Measurements from ENCODE around the gene SYNPO.
A peak's percentile ranks its signal among the peaks of the same experiment; 100 is the strongest.

SYNPO gene

GRCh38 chr5:150690760-150691159, 50.3 kb downstream of the SYNPO start:
- DNase-seq (ENCODE audit: low read depth in 2 of 2) = no peak

GRCh38 chr5:150692276-150692675, 51.8 kb downstream of the SYNPO start:
- DNase-seq (ENCODE audit: low read depth in 2 of 2) = no peak

GRCh38 chr5:150694612-150695011, 54.2 kb downstream of the SYNPO start:
- no peak for DNase-seq (ENCODE audit: low read depth in 2 of 2)

DNA sequence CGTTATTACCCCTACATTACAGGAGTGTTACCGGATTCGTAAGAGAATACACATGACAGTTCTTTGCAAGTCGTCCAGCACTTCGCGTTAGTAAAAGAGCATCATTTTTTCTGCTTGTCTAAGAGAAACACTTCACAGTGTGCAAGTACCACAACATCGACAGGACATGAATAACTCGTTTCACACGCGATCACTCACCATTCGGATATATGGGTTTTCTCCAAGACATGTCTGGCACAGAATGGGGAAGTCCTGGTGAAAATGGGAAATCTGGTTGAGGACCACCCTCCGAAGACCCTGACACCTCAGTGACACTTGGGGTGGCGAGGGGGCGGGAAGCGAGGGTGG, 59.8 kb downstream of the SYNPO start:
- DNase-seq (ENCODE audit: low read depth in 2 of 2) = no peak

- peak; percentile 81 to 89 for DNase-seq (ENCODE audit: low read depth in 2 of 2)
These were observed 60.3 kb downstream of the SYNPO start, which contains the start of gene RBM22 for GRCh38 chr5:150700594-150701377. Gene RBM22 (minus strand): TSS chr5:150701062. CDS start chr5:150700985, 77 bp downstream.

GRCh38 chr5:150703762-150704161, 63.3 kb downstream of the SYNPO start:
- DNase-seq (ENCODE audit: low read depth in 2 of 2) = no peak

DNA sequence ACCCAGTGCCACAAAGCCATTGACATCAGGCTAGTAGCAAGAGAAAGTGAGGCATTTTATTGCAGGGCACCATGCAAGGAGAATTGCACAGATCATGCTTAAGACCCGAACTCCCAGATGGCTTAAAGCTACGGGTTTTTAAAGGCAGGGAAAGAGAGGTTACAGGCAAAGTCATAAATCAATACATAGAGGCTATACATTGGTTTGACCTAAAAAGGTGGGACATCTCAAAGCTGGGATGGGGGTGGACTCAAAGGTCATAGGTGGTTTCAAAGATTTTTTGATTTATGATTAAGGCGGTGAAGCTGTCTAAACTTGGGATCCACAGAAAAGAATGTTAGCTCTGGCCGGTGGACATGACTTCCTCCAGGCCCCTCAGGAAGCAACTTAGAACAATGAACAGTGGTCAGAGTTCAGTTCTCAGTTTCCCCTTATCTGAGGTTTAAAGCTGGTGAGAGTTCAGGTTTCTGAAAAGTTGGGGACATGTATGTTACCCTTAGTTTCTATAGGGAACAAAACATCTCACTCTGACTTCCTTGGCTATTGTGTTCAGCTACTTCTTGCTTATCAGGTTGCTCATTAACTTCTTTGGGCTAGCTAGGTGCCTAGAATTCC, 66.4 kb downstream of the SYNPO start:
- DNase-seq (ENCODE audit: low read depth in 2 of 2) = no peak

Measured in stimulated activated CD4-positive, alpha-beta T cell treated with anti-CD3 and anti-CD28 coated beads, Interleukin-12 subunit alpha, Interleukin-12 subunit beta, amount 100 ng/mL, for 24 hours (primary cell).